Heart left ventricle (tissue), 13 donors: ENCODE data around the gene CDKL5.

Experiments used
- POLR2A ChIP-seq, 2 donors: fragments of 450-650 bp; IDR thresholded peaks; one replicate each; pipeline ENCODE4 v1.6.1; 2017; ENCODE audit warnings: antibody characterized with exemption in 2 of 2, mild to moderate bottlenecking in 2 of 2, moderate library complexity in 2 of 2
- TF ChIP-seq, protein P1 (sequence below), 12 donors: fragments of 200-600 bp; sonication (generic) in 4 of 12; IDR thresholded peaks; one replicate each; pipeline versions ENCODE4 v1.5.0 to v1.8.0; 2018 to 2022; ENCODE audit warnings: antibody characterized with exemption in 12 of 12, mild to moderate bottlenecking in 5 of 12
- donor health status: ischemic (EF 13 %, LVEDD 7.1; RV severe dilation, severe dysfunction).
- donor health status: DM: no; HTN: yes; CAD: no.
- donor health status: DM: no; HTN: no; CAD: no.
- donor health status: ischemic (EF 25% LVEDD 6.9; RV normal size, moderate dysfunction).
- donor health status: ischemic (EF 25% LVEDD 5.7; RV mildly dilated, moderate dysfunction).
- donor health status: ischemic (EF 35%, LVEDD 5.7; RV mildly dilated, moderate dysfunction).
- donor health status: nonischemic (EF 11% LVEDD 7.7; RV severe dilation, severe dysfunction).
- donor health status: DM: yes; HTN: yes; CAD: no.
- donor health status: PGD.
- donor health status: ischemic (EF 29% LVEDD 5.4; RV normal size, mild dysfunction).
- donor health status: nonischemic (EF 23%, LVEDD 6.1; RV moderate dilation, normal function).

DNA sequence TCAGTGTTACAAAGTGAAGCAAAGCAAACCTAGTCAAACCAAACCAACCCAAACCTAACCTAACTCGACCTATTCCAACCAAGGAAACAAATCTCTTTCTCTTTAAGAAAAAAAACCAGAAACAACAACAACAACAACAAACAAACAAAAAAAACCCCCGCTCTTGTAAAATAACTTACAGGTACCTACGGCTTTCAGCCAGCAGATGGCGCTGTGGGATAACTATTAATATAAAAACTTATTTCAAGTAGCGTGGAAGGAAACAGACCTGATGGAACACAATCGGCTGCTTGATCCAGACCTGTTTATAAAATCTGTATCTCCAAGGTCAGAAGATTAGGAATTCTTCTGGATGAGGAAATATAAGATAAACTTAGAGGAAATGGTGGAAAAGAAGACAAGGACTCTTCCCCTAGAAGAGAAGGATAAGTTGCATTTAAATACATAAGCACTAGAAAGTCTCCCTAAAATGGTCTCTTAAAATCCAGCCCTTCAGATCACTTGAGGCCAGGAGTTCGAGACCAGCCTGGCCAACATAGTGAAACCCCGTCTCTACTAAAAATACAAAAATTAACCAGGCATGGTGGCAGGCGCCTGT, 34.4 kb upstream of the CDKL5 start:
- TF ChIP-seq, protein P1, sequence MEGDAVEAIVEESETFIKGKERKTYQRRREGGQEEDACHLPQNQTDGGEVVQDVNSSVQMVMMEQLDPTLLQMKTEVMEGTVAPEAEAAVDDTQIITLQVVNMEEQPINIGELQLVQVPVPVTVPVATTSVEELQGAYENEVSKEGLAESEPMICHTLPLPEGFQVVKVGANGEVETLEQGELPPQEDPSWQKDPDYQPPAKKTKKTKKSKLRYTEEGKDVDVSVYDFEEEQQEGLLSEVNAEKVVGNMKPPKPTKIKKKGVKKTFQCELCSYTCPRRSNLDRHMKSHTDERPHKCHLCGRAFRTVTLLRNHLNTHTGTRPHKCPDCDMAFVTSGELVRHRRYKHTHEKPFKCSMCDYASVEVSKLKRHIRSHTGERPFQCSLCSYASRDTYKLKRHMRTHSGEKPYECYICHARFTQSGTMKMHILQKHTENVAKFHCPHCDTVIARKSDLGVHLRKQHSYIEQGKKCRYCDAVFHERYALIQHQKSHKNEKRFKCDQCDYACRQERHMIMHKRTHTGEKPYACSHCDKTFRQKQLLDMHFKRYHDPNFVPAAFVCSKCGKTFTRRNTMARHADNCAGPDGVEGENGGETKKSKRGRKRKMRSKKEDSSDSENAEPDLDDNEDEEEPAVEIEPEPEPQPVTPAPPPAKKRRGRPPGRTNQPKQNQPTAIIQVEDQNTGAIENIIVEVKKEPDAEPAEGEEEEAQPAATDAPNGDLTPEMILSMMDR (IDR thresholded peaks at IDR 0.05), result peak; percentile 56 to 92 (median 66)
- no peak for TF ChIP-seq POLR2A (IDR thresholded peaks at IDR 0.05)
